ENCODE measurements around the gene KANSL2.

KANSL2 gene

DNA sequence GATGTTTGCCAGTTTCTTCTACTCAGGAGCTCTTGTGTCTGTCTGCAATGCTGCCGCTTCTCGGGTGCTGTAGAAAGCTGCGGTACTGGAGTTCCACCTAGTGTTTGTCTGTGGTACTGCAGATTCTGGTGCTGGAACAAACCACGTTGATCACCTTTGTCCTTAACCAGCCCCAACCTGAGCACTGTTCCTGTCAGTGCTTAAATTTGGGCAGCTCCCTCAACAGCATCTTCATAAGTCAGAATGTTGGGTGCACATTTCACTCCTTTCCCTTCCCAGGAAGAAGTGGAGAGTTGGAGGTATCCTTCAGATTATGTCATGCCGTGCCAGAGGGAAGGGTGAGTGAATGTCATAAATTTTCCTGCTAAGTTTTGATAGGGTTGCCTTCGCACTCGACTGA lies 63.5 kb downstream of the KANSL2 start:
- TF ChIP-seq, protein P1, sequence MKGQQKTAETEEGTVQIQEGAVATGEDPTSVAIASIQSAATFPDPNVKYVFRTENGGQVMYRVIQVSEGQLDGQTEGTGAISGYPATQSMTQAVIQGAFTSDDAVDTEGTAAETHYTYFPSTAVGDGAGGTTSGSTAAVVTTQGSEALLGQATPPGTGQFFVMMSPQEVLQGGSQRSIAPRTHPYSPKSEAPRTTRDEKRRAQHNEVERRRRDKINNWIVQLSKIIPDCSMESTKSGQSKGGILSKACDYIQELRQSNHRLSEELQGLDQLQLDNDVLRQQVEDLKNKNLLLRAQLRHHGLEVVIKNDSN (IDR thresholded peaks at IDR 0.05): no peak
- TF ChIP-seq RAD21 (IDR thresholded peaks at IDR 0.05; ENCODE audit: low read depth): peak; percentile 100

DNA sequence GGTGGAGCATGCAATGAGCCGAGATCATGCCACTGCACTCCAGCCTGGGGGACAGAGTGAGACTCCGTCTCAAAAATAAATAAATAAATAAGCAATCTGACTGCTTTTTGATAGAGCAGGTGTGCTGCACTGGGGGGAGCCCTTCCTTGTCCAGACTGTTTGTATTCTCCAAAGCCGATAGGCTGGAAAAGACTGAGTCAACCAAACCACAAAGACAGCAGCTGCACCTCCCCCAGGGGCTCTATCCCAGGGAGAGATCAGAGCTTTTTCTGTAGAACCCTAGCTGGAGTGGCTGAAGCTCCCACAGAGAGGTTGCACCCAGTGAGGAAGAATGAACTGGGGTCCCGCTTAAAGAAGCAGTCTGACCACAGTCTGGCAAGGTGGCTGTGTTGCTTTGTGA lies 66.4 kb downstream of the KANSL2 start:
- TF ChIP-seq NFIC (IDR thresholded peaks at IDR 0.05) (no peak), CREB1 (IDR thresholded peaks at IDR 0.05; ENCODE audit: low read depth) (no peak), TEAD4 (IDR thresholded peaks at IDR 0.05) (no peak)

DNA sequence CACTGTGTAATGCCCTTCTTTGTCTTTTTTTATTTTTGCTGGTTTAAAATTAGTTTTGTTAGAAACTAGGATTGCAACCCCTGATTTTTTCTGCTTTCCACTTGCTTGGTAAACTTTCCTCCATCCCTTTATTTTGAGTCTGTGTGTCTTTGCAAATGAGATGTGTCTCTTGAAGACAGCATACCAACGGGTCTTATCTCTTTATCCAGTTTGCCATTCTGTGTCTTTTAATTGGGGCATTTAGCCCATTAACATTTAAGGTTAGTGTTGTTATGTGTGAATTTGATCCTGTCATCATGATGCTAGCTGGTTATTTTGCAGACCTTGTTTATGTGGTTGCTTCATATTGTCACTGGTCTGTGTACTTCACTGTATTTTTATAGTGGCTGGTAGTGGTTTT lies 68.7 kb downstream of the KANSL2 start:
- TF ChIP-seq EP300 (IDR thresholded peaks at IDR 0.05; ENCODE audit: borderline replicate concordance): no peak
- no peak for TF ChIP-seq TEAD4 (IDR thresholded peaks at IDR 0.05)
- TF ChIP-seq, protein P2, sequence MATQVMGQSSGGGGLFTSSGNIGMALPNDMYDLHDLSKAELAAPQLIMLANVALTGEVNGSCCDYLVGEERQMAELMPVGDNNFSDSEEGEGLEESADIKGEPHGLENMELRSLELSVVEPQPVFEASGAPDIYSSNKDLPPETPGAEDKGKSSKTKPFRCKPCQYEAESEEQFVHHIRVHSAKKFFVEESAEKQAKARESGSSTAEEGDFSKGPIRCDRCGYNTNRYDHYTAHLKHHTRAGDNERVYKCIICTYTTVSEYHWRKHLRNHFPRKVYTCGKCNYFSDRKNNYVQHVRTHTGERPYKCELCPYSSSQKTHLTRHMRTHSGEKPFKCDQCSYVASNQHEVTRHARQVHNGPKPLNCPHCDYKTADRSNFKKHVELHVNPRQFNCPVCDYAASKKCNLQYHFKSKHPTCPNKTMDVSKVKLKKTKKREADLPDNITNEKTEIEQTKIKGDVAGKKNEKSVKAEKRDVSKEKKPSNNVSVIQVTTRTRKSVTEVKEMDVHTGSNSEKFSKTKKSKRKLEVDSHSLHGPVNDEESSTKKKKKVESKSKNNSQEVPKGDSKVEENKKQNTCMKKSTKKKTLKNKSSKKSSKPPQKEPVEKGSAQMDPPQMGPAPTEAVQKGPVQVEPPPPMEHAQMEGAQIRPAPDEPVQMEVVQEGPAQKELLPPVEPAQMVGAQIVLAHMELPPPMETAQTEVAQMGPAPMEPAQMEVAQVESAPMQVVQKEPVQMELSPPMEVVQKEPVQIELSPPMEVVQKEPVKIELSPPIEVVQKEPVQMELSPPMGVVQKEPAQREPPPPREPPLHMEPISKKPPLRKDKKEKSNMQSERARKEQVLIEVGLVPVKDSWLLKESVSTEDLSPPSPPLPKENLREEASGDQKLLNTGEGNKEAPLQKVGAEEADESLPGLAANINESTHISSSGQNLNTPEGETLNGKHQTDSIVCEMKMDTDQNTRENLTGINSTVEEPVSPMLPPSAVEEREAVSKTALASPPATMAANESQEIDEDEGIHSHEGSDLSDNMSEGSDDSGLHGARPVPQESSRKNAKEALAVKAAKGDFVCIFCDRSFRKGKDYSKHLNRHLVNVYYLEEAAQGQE (IDR thresholded peaks at IDR 0.05; ENCODE audit: low read depth): no peak
- TF ChIP-seq EGR1 (IDR thresholded peaks at IDR 0.05): no peak
- no peak for TF ChIP-seq NFIC (IDR thresholded peaks at IDR 0.05)
